Tracheal epithelial cell (primary cell): Measurements from ENCODE around the gene CCDC73. TPM values are rescaled to one million over a fixed set of nuclear protein-coding genes. Genes with fewer than 3 reads are reported as not detected.

Source experiments
- total RNA-seq: library from RNA; depleted of rRNA; stranded (reverse); fragments of >200 nt; gene quantifications from 2 replicates; pipeline ENCODE4 v1.2.1, GENCODE V29; 2014

CCDC73 gene
- total RNA-seq: under 0.01 TPM in 1 of 2 replicates, not detected in the other

GRCh38 chr11:32794439-32794838 lies at the start of gene CCDC73:
Gene CCDC73, minus strand, starts transcription at chr11:32794662. Its CDS starts 34,419 bp downstream, at chr11:32760243.

GRCh38 chr11:32829680-32830412 lies 35.4 kb upstream of the CCDC73 start, which contains the start of gene PRRG4:
Gene PRRG4, plus strand, starts transcription at chr11:32829927. Its CDS starts 603 bp downstream, at chr11:32830530.

GRCh38 chr11:32583459-32584271 lies 210.8 kb downstream of the CCDC73 start, which contains the start of gene EIF3M:
Gene EIF3M, plus strand, starts transcription at chr11:32583831. Its CDS starts 57 bp downstream, at chr11:32583888.

Other genes with a start within 250 kb of the CCDC73 start
- gene EIF3M, start 210.8 kb downstream of the CCDC73 start, total RNA-seq: 624 and 753 TPM in 2 replicates
- 7.2 and 9.8 TPM in 2 replicates for gene PRRG4, start 35.3 kb upstream of the CCDC73 start, total RNA-seq
- gene QSER1, start 98.1 kb upstream of the CCDC73 start, total RNA-seq: 13.7 and 17.5 TPM in 2 replicates
- gene DEPDC7, start 221.2 kb upstream of the CCDC73 start, total RNA-seq: 1.4 and 1.7 TPM in 2 replicates
- 12.8 and 13.6 TPM in 2 replicates for gene TCP11L1, start 244.9 kb upstream of the CCDC73 start, total RNA-seq